Osteoblast (primary cell): Measurements from ENCODE around the gene ZNF135. TPM values are rescaled to one million over a fixed set of nuclear protein-coding genes. Genes with fewer than 3 reads are reported as not detected.

ENCODE experiments used
- DNase-seq: peaks from one replicate; pipeline ENCODE4 v3.0.0; 2011; ENCODE audit warnings: low spot score, mixed read lengths; ENCODE audit not compliant: insufficient read length; ENCODE audit errors: missing footprints
- H2AFZ ChIP-seq: 2 replicates; pipeline ENCODE4 v1.6.0; 2011; ENCODE audit warnings: mild to moderate bottlenecking, low read length
- H3K27ac ChIP-seq: 2 replicates; pipeline ENCODE4 v1.5.1; 2011; ENCODE audit warnings: mild to moderate bottlenecking, low read depth, low read length, moderate library complexity
- H3K27me3 ChIP-seq: 2 replicates; pipeline ENCODE4 v1.6.0; 2012; ENCODE audit warnings: mild to moderate bottlenecking, control low read depth, inconsistent platforms, low read length, moderate library complexity; ENCODE audit not compliant: insufficient read depth
- H3K36me3 ChIP-seq: 2 replicates; pipeline ENCODE4 v1.5.1; 2011; ENCODE audit warnings: mild to moderate bottlenecking, low read length, control low read depth, moderate library complexity; ENCODE audit not compliant: insufficient read depth
- H3K4me1 ChIP-seq: 2 replicates; pipeline ENCODE4 v1.5.1; 2011; ENCODE audit warnings: mild to moderate bottlenecking, low read length, control low read depth, moderate library complexity; ENCODE audit not compliant: insufficient read depth
- H3K4me2 ChIP-seq: 2 replicates; pipeline ENCODE4 v1.6.0; 2011; ENCODE audit warnings: mild to moderate bottlenecking, low read length; ENCODE audit not compliant: insufficient read depth
- H3K4me3 ChIP-seq: fragments of 200-600 bp; sonication (generic); 3 replicates; pipeline ENCODE4 v1.5.1; 2012; ENCODE audit warnings: mild to moderate bottlenecking, low read length, inconsistent platforms; ENCODE audit not compliant: insufficient read depth
- H3K79me2 ChIP-seq: 2 replicates; pipeline ENCODE4 v1.6.0; 2012; ENCODE audit warnings: mild to moderate bottlenecking, low read length, control low read depth, inconsistent platforms; ENCODE audit not compliant: insufficient read depth
- H3K9me3 ChIP-seq: 2 replicates; pipeline ENCODE4 v1.5.1; 2011; ENCODE audit warnings: low read depth, low read length, control low read depth
- H4K20me1 ChIP-seq: 2 replicates; pipeline ENCODE4 v1.6.0; 2012; ENCODE audit warnings: mild to moderate bottlenecking, low read length, control low read depth; ENCODE audit not compliant: insufficient read depth
- CTCF ChIP-seq: IDR thresholded peaks from 2 replicates; pipeline ENCODE4 v1.5.1; 2011; ENCODE audit warnings: mild to moderate bottlenecking, low read depth, low read length, moderate library complexity; ENCODE audit errors: extremely low read depth
- total RNA-seq: library from RNA; depleted of rRNA; stranded (reverse); fragments of >200 nt; gene quantifications from 2 replicates; pipeline ENCODE4 v1.2.3, GENCODE V29; 2012

ZNF135 gene
- total RNA-seq, 1 donor: 6.5 TPM

- H3K9me3 ChIP-seq: no peaks in the 10 kb centered on the region
- H3K27ac ChIP-seq: no peak overlapping the region
- H4K20me1 ChIP-seq: no peaks in the 10 kb centered on the region
- H3K27me3 ChIP-seq: no peaks in the 10 kb centered on the region
- H3K4me1 ChIP-seq: no peaks in the 10 kb centered on the region
- no peak overlapping the region for H3K4me2 ChIP-seq
- peak; percentile 62 for DNase-seq
- no peaks in the 10 kb centered on the region for H3K79me2 ChIP-seq
- no peaks in the 10 kb centered on the region for H3K36me3 ChIP-seq
- H2AFZ ChIP-seq: no peak overlapping the region
- no peak overlapping the region for H3K4me3 ChIP-seq
- TF ChIP-seq CTCF: no peak
Observed at GRCh38 chr19:58024661-58025060, 34.4 kb upstream of the ZNF135 start.

- TF ChIP-seq CTCF: no peak
- Histone ChIP-seq H3K36me3 (no peaks in the 10 kb centered on the region), H3K79me2 (no peaks in the 10 kb centered on the region), H3K4me1 (no peaks in the 10 kb centered on the region), H3K4me2 (peak within 1 kb of the TSS; percentile 61), H3K27me3 (no peaks in the 10 kb centered on the region), H2AFZ (peak within 1 kb of the TSS; percentile 51), H4K20me1 (no peaks in the 10 kb centered on the region), H3K9me3 (no peaks in the 10 kb centered on the region), H3K27ac (no peak within 1 kb of the TSS), H3K4me3 (peak within 1 kb of the TSS; percentile 60)
- peak; percentile 99 for DNase-seq
Observed at GRCh38 chr19:58033741-58034476, 25.2 kb upstream of the ZNF135 start, which contains the start of gene ZSCAN1. Gene ZSCAN1, plus strand, starts transcription at chr19:58034025. Its CDS starts 3,812 bp downstream, at chr19:58037837.

- Histone ChIP-seq H4K20me1 (no peaks in the 10 kb centered on the region), H3K79me2 (no peaks in the 10 kb centered on the region), H3K4me3 (peak overlapping the region; percentile 60), H2AFZ (no peak overlapping the region), H3K36me3 (no peaks in the 10 kb centered on the region), H3K27me3 (no peaks in the 10 kb centered on the region), H3K9me3 (no peaks in the 10 kb centered on the region), H3K27ac (no peak overlapping the region), H3K4me2 (peak overlapping the region; percentile 18), H3K4me1 (no peaks in the 10 kb centered on the region)
- TF ChIP-seq CTCF: no peak
- no peak for DNase-seq
Observed at GRCh38 chr19:58034477-58034793, 24.6 kb upstream of the ZNF135 start.

GRCh38 chr19:58035863-58036262, 23.2 kb upstream of the ZNF135 start:
- no peaks in the 10 kb centered on the region for H3K36me3 ChIP-seq
- H3K4me1 ChIP-seq: no peaks in the 10 kb centered on the region
- no peak overlapping the region for H2AFZ ChIP-seq
- peak; percentile 69 for DNase-seq
- H4K20me1 ChIP-seq: no peaks in the 10 kb centered on the region
- no peak overlapping the region for H3K4me3 ChIP-seq
- no peak overlapping the region for H3K4me2 ChIP-seq
- H3K79me2 ChIP-seq: no peaks in the 10 kb centered on the region
- TF ChIP-seq CTCF: no peak
- no peak overlapping the region for H3K27ac ChIP-seq
- H3K9me3 ChIP-seq: no peaks in the 10 kb centered on the region
- no peaks in the 10 kb centered on the region for H3K27me3 ChIP-seq
